Renal pelvis (tissue), 4 donors: Measurements from ENCODE around the gene ECHDC3. TPM values are rescaled to one million over a fixed set of nuclear protein-coding genes. Genes with fewer than 3 reads are reported as not detected.

Experiments used
- DNase-seq: peaks from one replicate; pipeline ENCODE4 v3.0.0-alpha.2; 2013
- polyA plus RNA-seq, 3 donors: library from polyadenylated mRNA; unstranded; fragments of 120-200 nt; gene quantifications; one replicate each; pipeline ENCODE4 v1.2.1, GENCODE V29; 2013; ENCODE audit not compliant: insufficient read length in 3 of 3

ECHDC3 gene
- polyA plus RNA-seq, 3 donors, result 11.4 to 19.4 (median 13.1) TPM

GRCh38 chr10:11773761-11774441, 31.7 kb downstream of the ECHDC3 start:
- peak; percentile 57 for DNase-seq

- no peak for DNase-seq
Observed at GRCh38 chr10:11775412-11775811, 33.2 kb downstream of the ECHDC3 start.

DNA sequence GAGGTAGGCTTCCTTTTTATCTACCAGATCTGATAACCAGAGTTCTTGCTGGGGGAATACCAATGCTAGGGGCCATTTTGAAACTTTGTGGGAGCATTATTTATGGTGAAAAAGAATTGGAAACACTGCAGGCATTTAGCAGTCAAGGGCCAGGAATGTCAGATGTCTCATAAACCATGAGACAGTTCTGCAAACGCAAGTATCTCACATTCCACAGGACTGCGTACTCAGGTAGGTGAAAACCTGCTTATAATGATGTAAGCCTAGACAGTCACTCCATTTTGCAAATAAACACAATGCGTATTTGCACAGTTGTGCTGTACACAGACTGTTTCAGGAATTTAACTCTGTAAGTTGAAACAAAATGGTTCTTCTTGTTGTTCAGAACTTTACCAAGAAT, 33.9 kb downstream of the ECHDC3 start:
- DNase-seq, result no peak

GRCh38 chr10:11781114-11781513, 38.9 kb downstream of the ECHDC3 start:
- no peak for DNase-seq

DNA sequence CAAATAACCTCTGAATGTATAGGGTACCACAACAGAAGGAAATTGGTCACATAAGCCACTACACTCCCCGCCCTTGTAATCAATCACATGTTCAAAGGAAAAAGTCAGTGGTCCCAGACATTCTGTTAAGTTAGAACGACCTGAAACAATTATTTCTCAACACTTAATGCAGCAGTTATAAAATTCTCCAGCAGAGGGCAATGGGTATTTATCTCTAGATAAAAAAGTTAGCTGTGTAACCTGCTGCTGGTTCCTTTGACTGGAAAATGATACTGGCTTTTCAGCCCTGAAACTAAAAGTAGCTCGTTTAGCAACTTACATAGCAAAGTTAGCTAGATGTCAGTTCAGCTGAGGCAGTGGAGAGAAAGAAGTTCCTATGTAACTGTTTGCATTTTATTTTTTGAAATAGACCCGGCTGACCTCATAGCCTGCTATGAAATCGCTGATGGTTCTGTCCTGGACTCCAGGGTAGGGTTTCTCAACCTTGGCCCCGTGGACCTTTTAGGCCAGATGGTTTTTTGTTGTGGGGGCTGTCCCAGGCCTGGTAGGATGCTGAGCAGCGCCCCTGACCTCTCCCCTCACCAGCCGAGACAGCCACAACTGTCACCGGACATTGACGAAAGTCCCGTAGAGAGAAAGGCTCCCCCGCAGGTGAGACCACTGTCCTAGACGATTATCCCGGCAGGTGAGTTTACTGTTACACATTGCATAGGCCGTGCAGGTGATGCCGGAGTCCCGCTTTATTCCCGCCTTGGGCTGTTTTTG, 40.8 kb downstream of the ECHDC3 start:
- DNase-seq, result peak; percentile 78

DNA sequence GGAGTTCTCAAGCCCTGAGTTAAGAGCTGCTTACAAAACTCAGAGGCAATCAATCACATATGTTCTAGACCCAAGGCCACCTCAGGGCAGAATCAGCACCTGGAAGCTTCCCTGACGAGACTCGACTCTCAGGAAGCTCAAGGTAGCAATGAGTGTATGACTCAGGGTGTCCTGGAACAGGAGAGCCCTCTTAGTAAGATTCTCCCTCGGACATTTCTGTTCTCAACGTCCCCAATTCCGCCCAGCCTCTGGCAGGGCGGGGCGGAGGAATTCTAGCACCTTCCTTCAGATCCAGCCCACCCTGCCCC, 41.3 kb downstream of the ECHDC3 start:
- DNase-seq, result no peak

- DNase-seq, result no peak
Observed at GRCh38 chr10:11787374-11787773, 45.2 kb downstream of the ECHDC3 start.

DNA sequence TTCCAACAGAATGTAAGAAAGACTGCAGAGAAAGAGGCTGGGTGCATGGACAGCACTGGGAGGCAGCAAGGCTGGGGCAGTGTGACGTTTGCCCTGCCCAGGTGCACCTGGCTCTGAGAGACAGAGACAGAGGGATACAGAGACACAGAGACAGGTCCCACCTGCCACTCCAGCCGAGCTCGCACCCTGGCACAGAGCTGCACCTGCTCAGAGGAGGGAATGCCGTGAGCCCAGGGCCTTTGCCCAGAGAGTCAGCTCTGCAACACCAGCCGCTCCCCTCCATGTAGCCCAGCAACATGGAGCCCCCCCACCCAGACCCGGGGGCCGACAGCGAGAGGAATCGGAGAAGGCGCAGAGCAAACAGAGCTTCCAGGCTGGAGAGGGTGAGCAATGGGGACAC, 45.7 kb downstream of the ECHDC3 start:
- no peak for DNase-seq

DNA sequence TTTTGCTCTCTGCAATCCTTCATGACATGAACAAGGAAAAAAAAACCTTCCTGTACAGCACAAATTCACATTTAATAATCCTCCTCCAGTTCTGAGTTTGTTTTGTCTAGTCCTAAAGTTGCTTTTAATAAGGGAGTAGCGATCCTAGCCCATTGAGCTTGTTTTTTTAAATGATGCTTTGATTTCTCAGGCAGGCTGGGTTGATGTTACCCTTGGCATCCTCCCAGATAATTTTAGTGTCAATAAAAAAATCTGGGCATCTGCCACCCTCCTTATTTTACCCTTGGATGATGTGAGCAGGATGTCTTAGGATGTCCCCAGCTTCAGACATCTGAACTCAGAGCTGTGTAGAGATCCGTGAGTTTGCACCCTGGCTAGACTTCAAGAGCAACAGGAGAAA, 47.1 kb downstream of the ECHDC3 start:
- no peak for DNase-seq

GRCh38 chr10:11789956-11790355, 47.8 kb downstream of the ECHDC3 start:
- DNase-seq, result no peak

DNA sequence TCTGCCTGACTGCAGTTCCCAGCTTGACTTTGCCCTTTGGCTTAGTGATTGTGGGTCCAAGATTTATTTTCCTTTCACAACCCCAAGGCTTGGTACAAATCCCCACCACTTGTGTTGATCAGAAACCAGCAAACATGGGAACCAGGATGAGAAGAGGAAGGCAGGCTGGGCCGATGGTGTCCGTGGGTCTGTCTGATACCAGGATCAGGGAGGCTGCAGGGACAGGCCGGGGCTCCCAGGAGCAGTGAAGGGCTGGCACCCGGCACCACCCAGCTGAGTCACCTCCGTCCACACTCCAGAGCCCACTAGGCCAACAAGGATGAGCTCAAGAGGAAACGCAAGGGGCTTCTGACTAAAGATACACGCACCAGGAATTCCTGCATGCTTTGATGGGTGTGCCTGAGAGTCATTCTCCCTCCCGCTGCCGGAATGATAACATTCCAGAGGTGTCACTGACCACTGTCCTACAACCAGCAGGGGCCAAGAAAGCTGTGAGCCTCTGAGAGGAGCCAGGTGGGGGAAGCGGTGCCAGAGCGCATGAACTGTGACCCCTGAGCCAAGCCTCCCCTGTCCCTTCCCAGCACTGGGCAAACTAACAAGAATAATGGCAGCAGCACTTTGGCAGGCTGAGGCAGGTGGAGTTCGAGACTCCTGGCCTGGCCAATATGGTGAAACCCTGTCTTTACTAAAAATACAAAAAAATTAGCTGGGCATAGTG, 51.7 kb downstream of the ECHDC3 start:
- peak; percentile 36 for DNase-seq

DNA sequence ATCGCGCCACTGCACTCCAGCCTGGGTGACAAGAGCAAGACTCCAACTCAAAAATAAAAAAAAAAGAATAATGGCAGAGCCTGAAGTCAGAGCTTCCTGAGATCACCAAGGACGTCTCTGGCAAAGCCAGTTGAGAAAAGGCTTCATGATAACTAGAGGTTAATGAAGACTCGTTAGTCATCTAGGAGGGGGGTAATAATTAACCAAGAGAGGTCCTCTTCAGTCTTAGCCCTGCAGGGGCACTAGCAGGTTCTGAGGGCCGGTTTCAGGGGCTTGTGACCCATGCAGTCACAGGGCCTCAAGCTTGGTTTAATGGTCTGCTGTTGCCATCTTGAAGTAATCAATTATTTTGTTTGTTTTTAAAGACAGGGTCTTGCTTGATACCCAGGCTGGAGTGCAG, 52.4 kb downstream of the ECHDC3 start:
- DNase-seq, result peak; percentile 20

GRCh38 chr10:11795101-11795920, 53.1 kb downstream of the ECHDC3 start:
- DNase-seq, result no peak

GRCh38 chr10:11796474-11796873, 54.3 kb downstream of the ECHDC3 start:
- peak; percentile 42 for DNase-seq

DNA sequence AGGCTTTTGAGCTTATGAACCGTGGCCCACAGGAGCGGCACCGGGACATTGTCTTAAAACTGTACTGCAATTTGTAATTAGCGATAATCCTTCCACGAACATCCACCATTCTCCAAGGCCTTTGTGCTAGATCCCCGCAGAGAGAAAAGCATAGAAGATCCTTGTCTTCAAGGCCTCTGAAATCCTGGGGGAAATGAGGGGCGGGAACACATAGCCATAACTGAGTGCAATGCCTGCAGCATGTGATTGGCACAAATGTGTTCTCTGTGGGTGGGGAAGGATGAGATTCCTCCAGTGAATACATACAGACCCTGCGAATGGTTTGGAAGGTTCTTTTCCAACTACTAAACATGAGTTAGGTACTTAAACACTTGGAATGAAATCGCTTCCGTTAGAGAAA, 55.1 kb downstream of the ECHDC3 start:
- no peak for DNase-seq

DNA sequence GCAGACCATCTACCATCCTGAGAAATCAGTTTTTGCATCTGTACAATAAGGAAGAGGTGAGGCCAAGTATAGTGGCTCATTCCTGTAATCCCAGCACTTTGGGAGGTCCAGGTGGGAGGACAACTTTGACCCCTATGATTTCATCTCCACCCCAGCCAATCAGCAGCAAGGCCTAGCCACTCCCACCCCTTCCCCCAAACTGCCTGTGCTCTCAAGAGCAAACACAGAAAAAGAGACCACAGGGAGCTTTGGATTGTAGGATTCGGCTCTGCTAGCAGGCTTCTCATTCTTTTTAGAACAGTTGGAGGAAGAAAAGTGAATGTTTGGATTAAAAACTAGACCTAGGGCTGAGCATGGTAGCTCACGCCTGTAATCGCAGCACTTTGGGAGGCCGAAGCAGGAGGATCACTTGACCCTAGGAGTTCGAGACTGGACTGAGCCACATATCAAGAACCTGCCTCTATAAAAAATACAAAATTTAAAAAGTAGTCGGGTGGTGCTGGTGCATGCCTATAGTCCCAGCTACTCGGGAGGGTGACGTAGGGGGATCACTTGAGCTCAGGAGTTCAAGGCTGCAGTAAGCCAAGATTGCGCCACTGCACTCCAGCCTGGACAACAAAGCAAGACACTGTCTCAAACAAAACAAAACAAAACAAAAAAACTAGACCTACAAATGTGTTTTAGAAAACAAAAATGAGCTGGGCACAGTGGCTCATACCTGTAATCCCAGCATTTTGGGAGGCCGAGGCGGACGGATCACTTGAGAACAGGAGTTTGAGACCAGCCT, 55.9 kb downstream of the ECHDC3 start:
- no peak for DNase-seq

GRCh38 chr10:11798845-11799735, 56.9 kb downstream of the ECHDC3 start:
- peak; percentile 71 for DNase-seq

- no peak for DNase-seq
Observed at GRCh38 chr10:11799736-11800080, 57.5 kb downstream of the ECHDC3 start.

- DNase-seq, result no peak
Observed at GRCh38 chr10:11804336-11804735, 62.2 kb downstream of the ECHDC3 start.

- no peak for DNase-seq
Observed at GRCh38 chr10:11805792-11806191, 63.6 kb downstream of the ECHDC3 start.
